HG02798 (cell line): ENCODE results near the gene TXNDC17.
"Not testable (repeated sequence)": the region's sequence is repeated elsewhere in the genome, so short reads cannot be mapped to it uniquely, and the experiment has no call there.

ENCODE experiments used
- ATAC-seq: cut with Tn5 transposase; IDR thresholded peaks from one replicate; pipeline ENCODE4 v1.9.1; 2021; ENCODE audit warnings: mild to moderate bottlenecking; ENCODE audit not compliant: unreplicated experiment, poor library complexity

TXNDC17 gene

DNA sequence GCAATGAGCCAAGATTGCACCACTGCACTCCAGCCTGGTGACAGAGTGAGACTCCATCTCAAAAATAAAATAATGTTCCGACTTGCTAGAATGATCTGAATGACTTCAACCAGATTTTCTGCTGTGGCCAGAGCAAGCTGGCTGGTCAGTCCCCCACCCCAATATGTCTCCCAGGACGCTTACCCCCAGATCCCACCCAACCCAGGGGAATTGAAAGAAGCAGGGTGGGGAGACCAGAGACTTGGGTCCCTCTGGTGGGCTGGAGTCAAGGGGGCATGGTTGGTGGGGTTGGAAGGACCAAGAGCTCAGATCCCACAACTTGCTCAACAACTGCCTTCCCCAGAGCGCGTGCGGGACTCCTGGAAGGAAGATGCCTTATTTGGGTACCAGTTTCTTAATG, 17.6 kb downstream of the TXNDC17 start:
- ATAC-seq, result not testable (repeated sequence)

- no peak for ATAC-seq
Measured at GRCh38 chr17:6660101-6660500, 19.2 kb downstream of the TXNDC17 start.

DNA sequence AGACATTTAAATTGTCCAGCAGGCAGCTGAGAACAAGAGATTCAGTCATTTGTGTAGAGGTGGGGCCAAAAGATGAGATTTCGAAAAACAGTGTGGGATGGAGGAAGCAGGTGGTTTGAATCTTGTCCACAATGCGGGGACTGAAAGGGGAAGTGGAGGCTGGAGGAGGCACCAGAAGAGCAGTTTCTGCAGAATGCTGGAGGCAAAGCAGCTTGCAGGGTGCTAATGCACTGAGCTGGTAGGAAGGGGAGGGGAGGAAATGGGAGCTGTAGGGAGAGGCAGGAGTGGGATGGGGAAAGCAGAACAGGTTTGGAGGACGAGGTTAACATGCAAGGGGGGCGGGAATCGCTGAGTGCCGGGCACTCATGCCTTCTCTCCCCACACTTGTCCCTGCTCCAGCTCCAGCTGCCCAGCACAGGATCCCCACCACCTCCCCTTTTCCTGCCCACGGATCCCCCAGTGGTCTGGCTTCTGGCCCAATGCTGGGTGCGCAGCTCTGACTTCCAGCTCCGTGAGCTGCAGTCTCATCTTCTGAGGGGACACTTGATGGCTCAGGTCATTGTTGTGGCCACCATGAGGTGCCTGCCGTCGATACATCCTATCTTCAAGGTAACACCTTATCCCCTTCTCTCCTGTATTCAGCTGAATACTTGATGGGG, 20.1 kb downstream of the TXNDC17 start:
- ATAC-seq, result peak; percentile 81

DNA sequence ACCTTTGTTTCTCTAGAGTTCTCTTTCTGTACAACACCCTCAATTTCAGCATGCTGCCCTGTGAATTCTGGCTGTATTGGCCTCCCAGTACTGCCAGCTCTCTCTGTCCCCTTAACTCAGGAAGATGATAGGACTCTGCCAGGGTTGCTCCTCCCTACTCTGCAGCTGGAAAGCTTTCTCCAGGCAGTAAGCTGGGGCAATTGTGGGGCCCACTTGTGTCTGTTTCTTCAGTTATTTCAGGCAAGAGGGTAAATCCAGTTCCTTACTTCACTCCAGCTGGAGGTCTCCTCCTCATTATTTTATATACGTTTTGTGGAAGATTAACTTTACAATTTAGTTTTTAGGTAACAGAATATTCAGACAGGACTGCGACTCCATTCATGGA, 20.6 kb downstream of the TXNDC17 start:
- ATAC-seq, result no peak

DNA sequence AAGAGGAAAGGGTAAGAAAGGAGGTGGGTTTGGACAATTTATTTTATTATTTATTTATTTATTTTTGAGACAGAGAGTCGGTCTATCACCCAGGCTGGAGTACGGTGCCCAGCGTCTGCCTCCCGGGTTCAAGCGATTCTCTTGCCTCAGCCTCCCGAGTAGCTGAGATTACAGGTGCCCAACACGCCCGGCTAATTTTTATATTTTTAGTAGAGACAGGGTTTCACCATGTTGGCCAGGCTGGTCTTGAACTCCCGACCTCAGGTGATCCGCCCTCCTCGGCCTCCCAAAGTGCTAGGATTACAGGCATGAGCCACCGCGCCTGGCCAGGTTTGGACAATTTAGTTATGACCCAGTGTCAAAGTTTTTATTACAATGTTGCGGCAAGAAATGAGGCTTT, 22.3 kb downstream of the TXNDC17 start:
- ATAC-seq, result not testable (repeated sequence)

DNA sequence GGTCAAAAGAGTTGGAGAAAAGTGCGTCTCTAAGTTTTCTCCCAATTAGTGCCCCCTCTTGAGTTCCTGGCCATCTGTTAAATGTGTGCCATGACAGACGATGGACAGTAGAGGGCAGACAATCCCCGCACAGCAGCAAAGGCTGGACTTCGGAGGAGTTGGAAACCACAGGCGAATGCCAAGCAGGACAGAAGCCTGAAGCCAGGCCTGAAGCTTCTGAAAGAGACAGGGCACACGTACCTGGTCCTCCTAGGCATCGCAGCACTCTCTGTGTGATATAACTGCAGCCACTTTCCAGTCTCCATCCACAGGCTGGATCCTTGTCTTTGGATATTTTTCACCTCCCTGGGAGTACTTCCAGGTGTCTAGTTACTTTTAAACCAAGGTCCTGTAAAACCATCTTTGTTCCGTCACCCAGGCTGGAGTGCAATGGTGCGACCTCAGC, 25.2 kb downstream of the TXNDC17 start:
- no peak for ATAC-seq

GRCh38 chr17:6666557-6666956, 25.7 kb downstream of the TXNDC17 start:
- no peak for ATAC-seq

DNA sequence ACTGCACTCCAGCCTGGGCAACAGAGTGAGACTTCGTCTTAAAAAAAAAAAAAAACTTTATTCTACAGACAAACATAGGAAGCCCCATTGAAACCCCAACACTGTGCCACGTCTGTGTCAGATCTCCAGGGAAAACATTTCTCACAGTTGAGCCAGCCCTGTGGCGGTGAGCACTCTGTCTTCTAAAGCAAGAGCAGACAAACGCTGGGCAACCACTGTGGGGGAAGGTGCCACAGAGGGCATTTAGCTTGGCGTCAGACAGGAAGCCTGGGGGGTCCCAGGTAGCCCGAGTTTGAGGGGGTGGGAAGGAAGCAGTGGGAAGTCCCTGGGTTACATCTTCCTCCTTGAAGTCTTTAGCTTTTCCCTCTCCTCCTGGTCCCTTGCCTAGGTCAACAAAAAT, 26.7 kb downstream of the TXNDC17 start:
- ATAC-seq, result no peak

- ATAC-seq, result no peak
Measured at GRCh38 chr17:6668219-6668618, 27.4 kb downstream of the TXNDC17 start.

DNA sequence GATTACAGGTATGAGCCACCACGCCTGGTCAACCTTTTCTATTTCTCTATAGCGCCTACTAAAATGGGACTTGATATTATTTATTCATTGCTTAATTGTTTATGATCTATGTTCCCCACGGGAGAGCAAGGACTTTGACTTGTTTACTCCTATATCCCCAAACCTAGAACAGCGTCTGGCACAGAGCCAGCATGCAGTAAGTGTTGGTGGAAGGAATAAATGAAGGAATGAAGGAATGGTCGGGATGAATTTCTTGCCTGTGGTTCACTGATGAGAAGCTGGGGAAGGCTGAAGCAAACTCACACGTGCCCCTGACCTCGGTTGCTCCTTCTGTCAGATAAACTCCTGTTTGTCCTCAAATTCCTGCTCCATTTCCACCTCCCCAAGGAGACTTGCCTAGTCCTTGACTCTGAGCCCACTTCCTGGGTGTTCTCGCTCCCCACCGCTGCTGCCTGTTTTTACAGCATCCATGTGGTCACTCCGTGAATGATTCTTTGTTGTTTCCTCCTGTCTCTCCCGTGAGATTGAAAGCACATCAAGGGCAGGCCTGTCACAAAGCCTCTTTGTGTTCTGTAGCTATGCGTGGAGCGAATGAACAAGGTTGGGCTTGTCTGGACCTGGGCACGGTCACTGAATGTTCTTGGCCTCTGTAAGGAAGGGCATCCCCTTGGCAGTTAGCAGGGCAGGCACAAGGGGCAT, 28.0 kb downstream of the TXNDC17 start:
- no peak for ATAC-seq

- ATAC-seq, result no peak
Measured at GRCh38 chr17:6669479-6670212, 28.8 kb downstream of the TXNDC17 start.

- ATAC-seq, result no peak
Measured at GRCh38 chr17:6670571-6670970, 29.7 kb downstream of the TXNDC17 start.

GRCh38 chr17:6670999-6671398, 30.1 kb downstream of the TXNDC17 start:
- ATAC-seq, result no peak

GRCh38 chr17:6671431-6671830, 30.6 kb downstream of the TXNDC17 start:
- no peak for ATAC-seq

DNA sequence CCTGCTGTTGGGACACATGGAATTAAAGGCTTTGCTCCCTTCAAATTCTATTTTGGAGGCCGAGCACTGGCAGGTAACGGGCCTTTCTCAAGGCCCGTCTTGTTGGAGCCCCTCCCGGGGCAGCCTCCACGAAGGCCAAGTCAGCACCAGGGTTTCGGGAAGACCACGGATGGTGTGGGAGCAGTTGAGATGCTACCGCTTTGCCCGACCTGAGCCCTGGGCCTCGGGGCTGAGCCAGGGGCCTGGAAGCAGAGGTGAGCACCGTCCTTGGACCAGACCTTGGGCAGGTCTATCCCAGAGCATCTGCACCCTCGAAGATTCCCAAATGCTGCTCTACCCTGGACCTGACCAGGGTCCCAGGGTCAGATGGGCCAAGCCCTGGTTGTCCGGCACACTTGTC, 33.7 kb downstream of the TXNDC17 start:
- ATAC-seq, result no peak

DNA sequence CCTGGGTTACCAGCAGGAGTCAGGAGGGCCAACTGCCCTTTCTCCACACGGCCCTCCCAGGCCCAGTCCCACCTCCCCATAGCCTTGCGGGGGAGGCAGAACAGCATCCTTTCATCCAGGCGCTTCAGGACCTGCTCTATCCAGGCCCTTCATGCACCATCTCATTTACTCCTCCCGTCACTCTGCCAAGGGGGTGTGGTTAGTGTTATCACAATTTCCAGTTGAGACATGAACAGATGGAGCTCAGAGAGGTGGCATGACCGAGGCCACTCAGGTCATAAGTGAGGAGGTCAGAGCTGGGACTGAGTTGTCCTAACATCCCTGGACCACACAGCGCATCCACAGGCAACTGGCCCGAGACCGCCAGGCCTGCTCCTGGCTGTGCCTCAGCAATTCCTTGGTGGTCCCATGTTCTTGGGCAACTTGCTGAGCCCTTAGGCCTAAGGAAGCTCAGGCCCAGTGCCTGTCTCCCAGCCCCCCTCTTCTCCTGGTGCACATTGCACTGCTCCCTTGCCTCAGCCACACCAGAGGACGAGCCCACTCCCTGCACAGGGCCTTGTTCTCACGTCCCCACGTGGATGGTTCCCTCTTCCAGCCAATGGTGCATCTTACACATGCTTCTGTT, 34.5 kb downstream of the TXNDC17 start:
- ATAC-seq, result no peak

- no peak for ATAC-seq
Measured at GRCh38 chr17:6676802-6677157, 35.9 kb downstream of the TXNDC17 start.

DNA sequence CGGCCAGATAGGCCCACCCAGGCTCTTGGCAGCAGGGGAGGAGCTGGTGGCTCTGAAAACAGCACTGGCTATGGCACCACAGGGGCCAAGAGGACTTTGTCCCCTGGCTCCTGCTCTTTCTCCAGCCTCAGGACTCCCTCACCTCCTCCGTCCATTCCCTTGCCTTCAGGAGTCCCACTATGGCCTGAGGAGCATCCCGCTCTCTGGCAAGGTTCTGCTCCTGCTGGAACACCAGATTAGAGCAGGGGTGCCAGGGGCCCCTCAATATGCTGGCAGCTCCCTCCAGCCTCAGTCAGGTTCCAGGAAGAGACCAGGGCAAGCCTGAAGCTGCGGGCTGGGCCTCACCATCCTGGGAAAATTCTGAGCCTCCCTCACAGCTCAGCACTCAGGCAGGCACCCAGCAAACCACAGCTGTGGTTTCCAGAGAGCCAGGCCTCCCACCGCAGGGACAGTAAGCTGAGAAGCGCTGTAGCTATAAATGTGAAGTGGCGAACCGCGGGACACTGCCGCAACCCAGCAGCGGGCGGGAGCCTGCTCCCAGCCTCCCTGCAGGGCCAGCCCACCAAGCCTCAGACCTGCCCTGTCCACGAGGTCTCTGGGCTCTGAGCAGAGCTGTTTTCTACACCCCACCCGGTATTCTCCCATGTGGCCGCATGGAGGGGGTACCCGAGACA, 36.4 kb downstream of the TXNDC17 start:
- no peak for ATAC-seq

GRCh38 chr17:6677946-6678345, 37.1 kb downstream of the TXNDC17 start:
- no peak for ATAC-seq

GRCh38 chr17:6679241-6679640, 38.4 kb downstream of the TXNDC17 start:
- ATAC-seq, result no peak

GRCh38 chr17:6681176-6681575, 40.3 kb downstream of the TXNDC17 start:
- ATAC-seq, result no peak
